IPS DF 6.9 (cell line): ENCODE data around the gene NXN.
"Not testable (repeated sequence)": the region's sequence is repeated elsewhere in the genome, so short reads cannot be mapped to it uniquely, and the experiment has no call there.

Experiments
- DNase-seq: peaks from one replicate; pipeline ENCODE4 v3.0.0-alpha.2; 2013; ENCODE audit warnings: low read depth, low spot score
- H3K27ac ChIP-seq: one replicate; pipeline ENCODE4 v1.5.1; 2013; ENCODE audit warnings: low read length, control low read depth
- H3K27me3 ChIP-seq: 2 replicates; pipeline ENCODE4 v1.6.1; 2013; ENCODE audit warnings: mild to moderate bottlenecking, low read length; ENCODE audit not compliant: control insufficient read depth, insufficient read depth
- H3K36me3 ChIP-seq: 2 replicates; pipeline ENCODE4 v1.6.1; 2013; ENCODE audit warnings: low read length; ENCODE audit not compliant: control insufficient read depth, insufficient read depth
- H3K4me1 ChIP-seq: 2 replicates; pipeline ENCODE4 v1.6.1; 2013; ENCODE audit warnings: low read length; ENCODE audit not compliant: control insufficient read depth, insufficient read depth
- H3K4me3 ChIP-seq: 2 replicates; pipeline ENCODE4 v1.5.1; 2013; ENCODE audit warnings: mild to moderate bottlenecking, low read length
- H3K9me3 ChIP-seq: 2 replicates; pipeline ENCODE4 v1.6.1; 2013; ENCODE audit warnings: low read length, inconsistent platforms; ENCODE audit not compliant: control insufficient read depth, insufficient read depth
- WGBS: extraction: QIAGEN DNeasy Blood & Tissue Kit; methylation state at CpG from one replicate; pipeline ENCODE4 v1.1.7; 2013; ENCODE audit warnings: mixed read lengths, missing lambda C conversion rate; ENCODE audit not compliant: insufficient read length, insufficient coverage; 5-methylcytosine and 5-hydroxymethylcytosine counted together

NXN gene

DNA sequence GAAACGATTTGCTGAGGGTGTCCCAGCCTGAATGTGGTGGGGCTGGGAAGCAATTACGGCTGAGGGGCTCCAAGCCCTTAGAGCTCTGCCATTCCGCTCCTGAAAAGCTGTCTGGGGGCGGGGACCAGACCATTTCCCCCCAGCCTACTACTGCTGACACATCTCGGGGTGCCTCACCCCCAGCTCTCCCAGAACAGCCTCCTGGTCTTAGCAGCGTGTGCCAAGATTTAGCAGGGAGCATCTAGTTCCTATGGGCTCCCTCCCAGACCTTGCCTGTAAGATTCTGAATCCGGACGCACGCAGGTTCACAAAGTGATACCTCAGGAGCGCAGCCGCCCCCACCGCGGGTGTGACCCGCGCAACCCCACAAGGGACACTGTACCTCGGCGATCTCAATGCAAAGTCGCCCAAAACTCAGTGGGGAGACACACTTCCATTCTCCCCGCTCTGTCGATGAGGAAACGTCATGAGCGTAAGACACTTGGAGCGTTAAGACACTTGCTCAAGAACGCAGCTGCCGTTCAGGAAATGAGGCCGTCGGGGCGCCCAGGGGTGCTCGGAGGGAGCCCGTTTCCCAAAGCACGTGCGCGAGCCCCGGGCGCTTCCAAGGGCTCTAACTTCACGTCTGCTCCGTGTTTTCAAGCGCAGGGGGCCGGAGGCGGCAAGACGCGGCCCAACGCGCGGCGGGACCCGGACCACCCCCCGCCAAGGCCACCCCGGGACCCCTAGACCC is 228.1 kb downstream of the NXN start:
- peak overlapping the region; percentile 85 for H3K4me3 ChIP-seq
- H3K27me3 ChIP-seq = no peaks in the 10 kb centered on the region
- no CpG with 5 or more reads among the region's 49 CpGs for WGBS
- DNase-seq = no peak
- no peak overlapping the region for H3K27ac ChIP-seq
- no peaks in the 10 kb centered on the region for H3K9me3 ChIP-seq
- peaks cover 14% of the 10 kb centered on the region for H3K36me3 ChIP-seq
- H3K4me1 ChIP-seq = no peaks in the 10 kb centered on the region; the same call in 1 of the 2 replicates

DNA sequence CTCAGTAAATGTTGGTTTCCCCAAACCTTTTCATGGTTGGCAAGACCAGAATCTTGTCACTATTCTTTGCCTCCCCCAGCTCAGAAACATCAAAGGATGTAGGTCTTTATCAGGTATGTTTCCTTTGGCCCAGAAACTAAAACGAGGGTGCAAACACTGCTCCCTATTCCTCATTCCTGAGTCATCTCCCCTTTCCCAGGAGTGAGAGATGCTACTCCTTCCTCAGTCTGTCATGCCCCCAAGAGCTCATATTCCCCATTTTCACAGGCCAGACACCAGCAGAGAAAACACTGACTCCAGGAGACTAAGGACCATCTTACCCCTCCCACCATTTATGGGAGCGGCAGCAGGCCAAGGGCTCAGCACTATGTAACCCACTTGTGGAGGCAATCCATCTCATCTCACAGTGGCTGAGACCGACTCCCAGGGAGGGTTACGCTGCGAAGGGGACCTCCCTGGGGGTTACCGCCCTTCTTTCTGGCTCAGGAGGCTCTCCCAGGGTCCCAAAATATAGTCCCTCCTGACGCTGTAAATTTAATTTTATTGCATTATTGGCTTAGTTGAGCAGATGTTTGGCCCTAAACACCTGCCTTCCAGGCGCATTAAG is 229.0 kb downstream of the NXN start:
- no peak overlapping the region for H3K27ac ChIP-seq
- no CpG with 5 or more reads among the region's 8 CpGs for WGBS

DNA sequence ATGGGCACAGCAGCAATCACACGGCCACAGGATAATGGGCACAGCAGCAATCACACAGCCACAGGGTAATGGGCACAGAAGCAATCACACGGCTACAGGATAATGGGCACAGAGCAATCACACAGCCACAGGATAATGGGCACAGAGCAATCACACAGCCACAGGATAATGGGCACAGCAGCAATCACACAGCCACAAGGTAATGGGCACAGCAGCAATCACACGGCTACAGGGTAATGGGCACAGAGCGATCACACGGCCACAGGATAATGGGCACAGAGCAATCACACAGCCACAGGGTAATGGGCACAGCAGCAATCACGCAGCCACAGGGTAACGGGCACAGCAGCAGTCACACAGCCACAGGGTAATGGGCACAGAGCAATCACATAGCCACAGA is 230.2 kb downstream of the NXN start:
- H3K4me3 ChIP-seq, H3K27me3 ChIP-seq, H3K4me1 ChIP-seq, H3K9me3 ChIP-seq, DNase-seq, H3K27ac ChIP-seq: not testable (repeated sequence)
- WGBS = no CpG with 5 or more reads among the region's 7 CpGs
- H3K36me3 ChIP-seq = peaks cover 29% of the 10 kb centered on the region

More for the DNA sequence above, 229.0 kb downstream of the NXN start:
- H3K9me3 ChIP-seq = no peaks in the 10 kb centered on the region
- peaks cover 22% of the 10 kb centered on the region for H3K36me3 ChIP-seq
- H3K4me3 ChIP-seq = no peak overlapping the region
- no peak for DNase-seq
- no peaks in the 10 kb centered on the region for H3K27me3 ChIP-seq
- no peaks in the 10 kb centered on the region; the same call in 1 of the 2 replicates for H3K4me1 ChIP-seq
